Measurements from ENCODE around the gene ELL.
"Not testable (repeated sequence)": the region's sequence is repeated elsewhere in the genome, so short reads cannot be mapped to it uniquely, and the experiment has no call there.

ELL gene

GRCh38 chr19:18531485-18531884, 9.6 kb upstream of the ELL start:
- no peak for DNase-seq (ENCODE audit: low read depth)

- no peak for DNase-seq (ENCODE audit: low read depth)
These were observed 7.9 kb upstream of the ELL start for GRCh38 chr19:18529782-18530181.

- DNase-seq (ENCODE audit: low read depth), result no peak
These were observed 4.4 kb upstream of the ELL start for GRCh38 chr19:18526316-18526715.

GRCh38 chr19:18523841-18524240, 2.0 kb upstream of the ELL start:
- DNase-seq (ENCODE audit: low read depth), result no peak

- DNase-seq (ENCODE audit: low read depth), result not testable (repeated sequence)
These were observed 1.1 kb upstream of the ELL start for GRCh38 chr19:18522862-18523440.

GRCh38 chr19:18522124-18522861, 423 bp upstream of the ELL start:
- DNase-seq (ENCODE audit: low read depth), result peak; percentile 99

- no peak for DNase-seq (ENCODE audit: low read depth)
These were observed 800 bp downstream of the ELL start for GRCh38 chr19:18520848-18521691.

- peak; percentile 49 for DNase-seq (ENCODE audit: low read depth)
These were observed 1.7 kb downstream of the ELL start for GRCh38 chr19:18519962-18520847.

GRCh38 chr19:18518639-18519038, 3.2 kb downstream of the ELL start:
- DNase-seq (ENCODE audit: low read depth), result no peak

GRCh38 chr19:18517606-18518005, 4.3 kb downstream of the ELL start:
- no peak for DNase-seq (ENCODE audit: low read depth)

- no peak for DNase-seq (ENCODE audit: low read depth)
These were observed 5.9 kb downstream of the ELL start for GRCh38 chr19:18515959-18516358.

- no peak for DNase-seq (ENCODE audit: low read depth)
These were observed 6.8 kb downstream of the ELL start for GRCh38 chr19:18514800-18515682.

GRCh38 chr19:18513868-18514267, 8.0 kb downstream of the ELL start:
- no peak for DNase-seq (ENCODE audit: low read depth)

- no peak for DNase-seq (ENCODE audit: low read depth)
These were observed 11.7 kb downstream of the ELL start for GRCh38 chr19:18510216-18510615.

GRCh38 chr19:18508585-18508984, 13.3 kb downstream of the ELL start:
- DNase-seq (ENCODE audit: low read depth), result no peak

GRCh38 chr19:18507727-18508440, 14.0 kb downstream of the ELL start:
- DNase-seq (ENCODE audit: low read depth), result no peak

GRCh38 chr19:18507021-18507726, 14.7 kb downstream of the ELL start:
- DNase-seq (ENCODE audit: low read depth), result no peak

GRCh38 chr19:18506101-18506930, 15.6 kb downstream of the ELL start:
- DNase-seq (ENCODE audit: low read depth), result no peak
